Progenitor cell of endocrine pancreas (in vitro differentiated cells): ENCODE results near the gene HECW1. TPM values are rescaled to one million over a fixed set of nuclear protein-coding genes. Genes with fewer than 3 reads are reported as not detected.
"Not testable (repeated sequence)": the region's sequence is repeated elsewhere in the genome, so short reads cannot be mapped to it uniquely, and the experiment has no call there.

Source experiments
- DNase-seq: peaks from one replicate; pipeline ENCODE4 v3.0.0; 2021; ENCODE audit warnings: low spot score; ENCODE audit not compliant: unreplicated experiment
- H3K27ac Mint-ChIP-seq: 2 replicates; pipeline ENCODE4 v1.8.0; 2021; ENCODE audit warnings: mild to moderate bottlenecking, moderate library complexity, mixed read lengths
- H3K27me3 Mint-ChIP-seq: 2 replicates; pipeline ENCODE4 v1.8.0; 2021; ENCODE audit warnings: mixed read lengths
- H3K36me3 Mint-ChIP-seq: 2 replicates; pipeline ENCODE4 v1.8.0; 2022; ENCODE audit warnings: mixed read lengths; ENCODE audit not compliant: insufficient read depth
- H3K4me1 Mint-ChIP-seq: 2 replicates; pipeline ENCODE4 v1.8.0; 2021; ENCODE audit warnings: low read depth, mixed read lengths
- H3K4me3 Mint-ChIP-seq: 2 replicates; pipeline ENCODE4 v1.8.0; 2021; ENCODE audit warnings: low read depth, mild to moderate bottlenecking, moderate library complexity, mixed read lengths
- H3K9me3 Mint-ChIP-seq: 2 replicates; pipeline ENCODE4 v1.8.0; 2021; ENCODE audit warnings: low read depth, mixed read lengths
- total RNA-seq: library from RNA; stranded (reverse); gene quantifications from 2 replicates; pipeline ENCODE4 v1.2.1, GENCODE V29; 2021
- TF ChIP-seq, protein P1 (sequence below): fragments of 200-600 bp; sonication (generic); IDR thresholded peaks from one replicate; pipeline ENCODE4 v1.5.0; 2021; ENCODE audit warnings: antibody characterized with exemption, mild to moderate bottlenecking; ENCODE audit not compliant: unreplicated experiment

HECW1 gene
- total RNA-seq, 1 donor from 2014 or later, result 0.50 TPM

DNA sequence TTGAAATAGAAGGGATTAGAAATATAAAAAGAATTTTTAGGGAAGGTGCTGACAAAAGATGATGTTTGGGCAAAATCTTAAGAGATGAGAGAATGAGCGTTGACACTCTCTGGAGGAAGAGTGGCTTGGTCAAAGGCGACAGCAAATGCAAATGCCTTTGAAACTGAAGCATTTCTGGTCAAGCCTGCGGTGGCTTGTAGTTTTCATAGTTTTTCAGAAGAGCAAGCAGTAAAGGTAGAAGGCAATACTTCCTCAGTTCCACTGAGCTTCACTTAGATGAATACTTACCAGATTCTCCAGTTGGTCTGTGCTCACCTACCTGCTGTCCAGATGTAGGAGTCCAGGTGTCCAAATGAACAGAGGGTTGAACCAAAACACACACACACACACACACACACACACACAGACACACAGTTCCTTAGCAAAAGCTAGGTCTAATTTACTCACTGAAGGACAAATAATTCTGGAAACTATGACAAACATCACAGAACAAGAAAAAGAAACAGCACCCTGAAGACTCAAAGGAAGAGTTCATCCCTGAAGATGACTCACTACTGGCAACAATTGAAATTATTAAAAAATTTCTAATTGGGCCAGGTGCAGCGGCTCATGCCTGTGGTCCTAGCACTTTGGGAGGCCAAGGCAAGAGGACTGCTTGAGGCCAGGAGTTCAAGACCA is 458.4 kb downstream of the HECW1 start:
- peaks cover 3% of the 10 kb centered on the region for H3K9me3 Mint-ChIP-seq
- H3K4me1 Mint-ChIP-seq, result no peaks in the 10 kb centered on the region
- H3K4me3 Mint-ChIP-seq, result no peak overlapping the region
- no peak overlapping the region for H3K27ac Mint-ChIP-seq
- TF ChIP-seq, protein P1, sequence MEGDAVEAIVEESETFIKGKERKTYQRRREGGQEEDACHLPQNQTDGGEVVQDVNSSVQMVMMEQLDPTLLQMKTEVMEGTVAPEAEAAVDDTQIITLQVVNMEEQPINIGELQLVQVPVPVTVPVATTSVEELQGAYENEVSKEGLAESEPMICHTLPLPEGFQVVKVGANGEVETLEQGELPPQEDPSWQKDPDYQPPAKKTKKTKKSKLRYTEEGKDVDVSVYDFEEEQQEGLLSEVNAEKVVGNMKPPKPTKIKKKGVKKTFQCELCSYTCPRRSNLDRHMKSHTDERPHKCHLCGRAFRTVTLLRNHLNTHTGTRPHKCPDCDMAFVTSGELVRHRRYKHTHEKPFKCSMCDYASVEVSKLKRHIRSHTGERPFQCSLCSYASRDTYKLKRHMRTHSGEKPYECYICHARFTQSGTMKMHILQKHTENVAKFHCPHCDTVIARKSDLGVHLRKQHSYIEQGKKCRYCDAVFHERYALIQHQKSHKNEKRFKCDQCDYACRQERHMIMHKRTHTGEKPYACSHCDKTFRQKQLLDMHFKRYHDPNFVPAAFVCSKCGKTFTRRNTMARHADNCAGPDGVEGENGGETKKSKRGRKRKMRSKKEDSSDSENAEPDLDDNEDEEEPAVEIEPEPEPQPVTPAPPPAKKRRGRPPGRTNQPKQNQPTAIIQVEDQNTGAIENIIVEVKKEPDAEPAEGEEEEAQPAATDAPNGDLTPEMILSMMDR, result no peak
- H3K36me3 Mint-ChIP-seq, result no peaks in the 10 kb centered on the region
- DNase-seq, result no peak
- H3K27me3 Mint-ChIP-seq, result no peaks in the 10 kb centered on the region

DNA sequence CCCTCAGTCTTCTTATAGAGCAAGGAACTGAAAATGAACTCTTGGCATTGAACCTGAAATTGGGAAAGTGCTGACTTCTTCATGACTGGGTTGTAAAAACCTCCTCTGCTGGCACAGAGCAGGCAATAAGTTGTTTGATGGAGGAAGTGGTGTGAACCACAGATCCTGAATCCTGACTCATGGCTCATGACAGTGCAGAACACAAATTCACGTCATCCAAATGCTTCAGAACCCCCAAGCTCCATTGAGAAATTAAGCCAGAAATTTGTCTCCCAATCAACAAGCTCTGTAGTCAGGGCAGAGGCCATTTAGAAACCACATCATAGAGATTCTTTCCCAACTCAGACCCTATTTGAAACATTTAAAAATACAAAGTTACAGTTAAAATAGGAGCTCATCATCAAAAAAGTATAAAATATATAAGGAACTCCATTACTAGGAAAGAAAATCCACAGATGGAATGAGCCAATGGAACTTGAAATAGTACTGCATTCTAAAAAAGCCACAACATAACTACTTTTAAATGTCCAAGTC is 460.1 kb downstream of the HECW1 start:
- Mint-ChIP-seq H3K9me3 (peaks cover 3% of the 10 kb centered on the region), H3K36me3 (no peaks in the 10 kb centered on the region), H3K4me3 (no peak overlapping the region), H3K4me1 (peaks cover 2% of the 10 kb centered on the region), H3K27ac (no peak overlapping the region), H3K27me3 (no peaks in the 10 kb centered on the region)
- TF ChIP-seq, protein P1, result no peak
- no peak for DNase-seq

DNA sequence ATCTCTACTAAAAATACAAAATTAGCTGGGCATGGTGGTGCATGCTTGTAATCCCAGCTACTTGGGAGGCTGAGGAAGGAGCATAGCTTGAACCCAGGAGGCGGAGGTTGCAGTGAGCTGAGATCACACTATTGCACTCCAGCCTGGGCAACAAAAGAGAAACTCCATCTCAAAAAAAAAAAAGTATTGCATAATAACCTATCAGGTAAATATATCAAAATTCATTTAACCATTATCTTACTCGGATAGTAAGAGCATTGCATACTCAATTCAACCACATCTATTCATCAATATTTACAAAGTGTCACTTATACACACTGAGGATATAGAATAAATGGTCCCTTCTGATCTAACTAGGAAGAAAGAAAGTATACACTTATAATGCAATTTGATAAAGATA is 461.4 kb downstream of the HECW1 start:
- H3K27me3 Mint-ChIP-seq, H3K4me3 Mint-ChIP-seq, DNase-seq, H3K4me1 Mint-ChIP-seq, H3K9me3 Mint-ChIP-seq, H3K27ac Mint-ChIP-seq, H3K36me3 Mint-ChIP-seq: not testable (repeated sequence)

DNA sequence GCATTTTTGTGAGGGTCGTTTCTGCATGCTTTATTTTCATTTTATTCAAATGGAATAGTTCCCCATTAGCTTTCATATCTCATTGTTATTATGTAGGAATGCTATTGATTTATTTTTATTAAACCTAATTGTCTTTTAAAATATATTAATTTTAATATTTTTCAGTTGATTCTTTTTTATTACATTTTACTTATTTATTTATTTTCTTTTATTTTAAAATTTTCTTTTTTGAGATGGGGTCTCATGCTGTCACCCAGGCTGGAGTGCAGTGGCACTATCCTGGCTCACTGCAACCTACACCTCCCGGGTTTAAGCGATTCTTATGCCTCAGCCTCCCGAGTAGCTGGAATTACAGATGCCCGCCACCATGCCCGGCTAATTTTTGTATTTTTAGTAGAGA is 463.1 kb downstream of the HECW1 start:
- H3K4me1 Mint-ChIP-seq, result peaks cover 3% of the 10 kb centered on the region
- H3K9me3 Mint-ChIP-seq, result peaks cover 3% of the 10 kb centered on the region
- no peaks in the 10 kb centered on the region for H3K27me3 Mint-ChIP-seq
- DNase-seq, result no peak
- TF ChIP-seq, protein P1, result no peak
- H3K4me3 Mint-ChIP-seq, result no peak overlapping the region
- no peaks in the 10 kb centered on the region for H3K36me3 Mint-ChIP-seq
- no peak overlapping the region for H3K27ac Mint-ChIP-seq

DNA sequence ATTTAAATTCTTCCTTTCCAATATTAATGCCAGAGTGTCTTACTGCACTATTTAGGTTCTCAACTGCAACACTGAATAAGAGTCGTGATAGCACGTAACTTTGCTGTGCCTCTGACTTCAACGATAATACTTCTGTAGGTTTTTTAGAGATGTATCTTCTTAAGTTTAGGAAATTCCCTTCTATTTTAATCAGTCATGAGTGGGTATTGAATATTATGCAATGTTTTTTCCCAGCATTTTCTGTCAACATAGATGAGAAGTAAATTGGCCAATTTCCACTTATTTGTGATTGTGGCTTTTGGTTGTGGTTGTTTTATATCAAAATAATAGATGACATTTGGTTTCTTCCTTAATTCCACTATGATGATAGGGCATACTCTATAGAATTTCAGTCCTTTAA is 463.8 kb downstream of the HECW1 start:
- TF ChIP-seq, protein P1, result no peak
- Mint-ChIP-seq H3K4me1 (peaks cover 3% of the 10 kb centered on the region), H3K9me3 (peaks cover 3% of the 10 kb centered on the region), H3K27ac (no peak overlapping the region), H3K27me3 (no peaks in the 10 kb centered on the region), H3K4me3 (no peak overlapping the region), H3K36me3 (no peaks in the 10 kb centered on the region)
- DNase-seq, result no peak

DNA sequence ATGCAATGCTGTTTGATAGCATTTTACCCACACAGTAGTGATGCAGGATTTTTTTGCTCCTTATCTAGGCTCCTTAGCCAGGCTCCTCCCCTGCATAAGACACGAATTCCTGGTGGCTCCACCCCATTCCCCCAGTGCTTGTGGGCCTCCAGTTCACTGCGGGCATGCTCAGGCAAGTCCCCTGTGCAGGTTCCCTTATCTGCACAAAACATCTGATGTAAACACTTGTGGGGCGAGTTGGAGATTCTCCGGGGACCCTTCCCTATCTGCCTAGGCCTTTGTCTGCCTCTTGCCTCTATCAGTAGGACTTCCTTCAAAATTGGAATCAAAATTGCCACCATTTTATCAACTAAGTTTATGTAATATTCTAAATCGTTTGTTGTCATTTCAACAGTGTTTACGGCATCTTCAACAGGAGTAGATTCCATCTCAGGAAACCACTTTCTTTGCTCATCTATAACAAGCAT is 465.1 kb downstream of the HECW1 start:
- Mint-ChIP-seq H3K36me3 (no peaks in the 10 kb centered on the region), H3K4me3 (no peak overlapping the region), H3K27ac (peak overlapping the region; percentile 44), H3K27me3 (no peaks in the 10 kb centered on the region), H3K9me3 (peaks cover 3% of the 10 kb centered on the region), H3K4me1 (peaks cover 10% of the 10 kb centered on the region)
- TF ChIP-seq, protein P1, result no peak
- no peak for DNase-seq
